Endodermal cell (in vitro differentiated cells): ENCODE results near the gene TCF20. TPM values are rescaled to one million over a fixed set of nuclear protein-coding genes. Genes with fewer than 3 reads are reported as not detected.

ENCODE experiments used
- DNase-seq: peaks from one replicate; pipeline ENCODE4 v3.0.0-alpha.2; 2017
- H3K27ac ChIP-seq: 2 replicates; pipeline ENCODE4 v1.5.1; 2013; ENCODE audit warnings: mild to moderate bottlenecking, low read depth, low read length, moderate library complexity
- H3K27me3 ChIP-seq: 2 replicates; pipeline ENCODE4 v1.6.1; 2013; ENCODE audit warnings: mild to moderate bottlenecking, low read length, moderate library complexity; ENCODE audit not compliant: insufficient read depth, control insufficient read depth, poor library complexity, severe bottlenecking
- H3K36me3 ChIP-seq: 2 replicates; pipeline ENCODE4 v1.7.0; 2013; ENCODE audit warnings: mild to moderate bottlenecking, low read length, moderate library complexity; ENCODE audit not compliant: control insufficient read depth, insufficient read depth
- H3K4me1 ChIP-seq: one replicate; pipeline ENCODE4 v1.7.0; 2013; ENCODE audit warnings: low read length; ENCODE audit not compliant: control insufficient read depth, insufficient read depth
- H3K4me3 ChIP-seq: 2 replicates; pipeline ENCODE4 v1.5.1; 2013; ENCODE audit warnings: mild to moderate bottlenecking, low read length, moderate library complexity
- H3K9ac ChIP-seq: 2 replicates; pipeline ENCODE4 v1.6.1; 2013; ENCODE audit warnings: mild to moderate bottlenecking, low read length, moderate library complexity; ENCODE audit not compliant: poor library complexity, severe bottlenecking; ENCODE audit errors: extremely low read depth
- H3K9me3 ChIP-seq: 2 replicates; pipeline ENCODE4 v1.6.1; 2013; ENCODE audit warnings: mild to moderate bottlenecking, low read length, moderate library complexity; ENCODE audit not compliant: control insufficient read depth
- H3K27ac Mint-ChIP-seq: 2 replicates; pipeline ENCODE4 v1.8.0; 2020; ENCODE audit warnings: mixed read lengths
- H3K27me3 Mint-ChIP-seq: 2 replicates; pipeline ENCODE4 v1.8.0; 2021; ENCODE audit warnings: mild to moderate bottlenecking, mixed read lengths; ENCODE audit not compliant: insufficient read depth
- H3K36me3 Mint-ChIP-seq: 2 replicates; pipeline ENCODE4 v1.8.0; 2020; ENCODE audit warnings: low read depth, mixed read lengths
- H3K4me1 Mint-ChIP-seq: 2 replicates; pipeline ENCODE4 v1.8.0; 2020; ENCODE audit warnings: mixed read lengths
- H3K4me3 Mint-ChIP-seq: 2 replicates; pipeline ENCODE4 v1.8.0; 2020; ENCODE audit warnings: mild to moderate bottlenecking, moderate library complexity, mixed read lengths
- H3K9me3 Mint-ChIP-seq: 2 replicates; pipeline ENCODE4 v1.8.0; 2020; ENCODE audit warnings: mild to moderate bottlenecking, mixed read lengths
- CTCF ChIP-seq: fragments of 200-600 bp; sonication (generic); conservative IDR thresholded peaks from 2 replicates; pipeline ENCODE4 v1.5.0; 2021; ENCODE audit warnings: antibody characterized with exemption, mild to moderate bottlenecking
- WGBS, 2 experiments: methylation state at CpG; one replicate each; pipeline versions ENCODE4 v1.1.5 to v1.1.7; 2013; ENCODE audit warnings: missing lambda C conversion rate in 2 of 2, mixed read lengths in 1 of 2; ENCODE audit not compliant: insufficient coverage in 1 of 2, insufficient read length in 1 of 2; 5-methylcytosine and 5-hydroxymethylcytosine counted together
- total RNA-seq, 2 donors: library from RNA; stranded (reverse); fragmentation: NEBNext Ultra II Directional in 1 of 2; extraction: Animal tissue kit (Norgen Biotek cat#: 25700) in 1 of 2; gene quantifications; 2 replicates in 1 of 2; 3 replicates in 1 of 2; pipeline ENCODE4 v1.2.1, GENCODE V29; 2021

Gene TCF20
- total RNA-seq, 2 donors from 2014 or later, result 113 to 134 TPM

DNA sequence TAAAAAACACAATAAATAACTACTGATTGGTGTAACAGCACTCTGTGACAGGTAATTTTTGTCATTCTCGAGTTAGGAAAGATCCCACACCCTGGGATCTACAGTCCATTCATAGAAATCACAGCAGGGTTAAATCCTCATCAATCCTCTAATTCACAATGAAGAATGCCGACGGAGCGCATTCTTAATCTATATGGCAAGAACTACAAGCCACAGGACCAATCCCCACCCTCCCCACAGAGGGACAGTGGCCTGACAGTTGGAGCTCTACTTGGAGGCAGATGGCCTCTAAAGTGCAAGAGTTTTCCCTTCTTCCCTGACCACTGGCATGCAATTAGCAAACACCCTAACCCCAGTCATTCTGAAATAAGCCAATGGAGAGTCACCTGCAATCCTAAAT is 34.2 kb downstream of the TCF20 start:
- Histone ChIP-seq H3K27ac (no peak overlapping the region), H3K4me3 (no peak overlapping the region), H3K27me3 (no peaks in the 10 kb centered on the region), H3K4me1 (peaks cover 10% of the 10 kb centered on the region), H3K36me3 (peaks cover 34% of the 10 kb centered on the region), H3K9ac (no peak overlapping the region), H3K9me3 (peaks cover 19% of the 10 kb centered on the region)
- Mint-ChIP-seq H3K27me3 (no peaks in the 10 kb centered on the region), H3K9me3 (peaks cover 25% of the 10 kb centered on the region), H3K36me3 (peaks cover 37% of the 10 kb centered on the region), H3K4me3 (no peak overlapping the region), H3K4me1 (peaks cover 23% of the 10 kb centered on the region), H3K27ac (no peak overlapping the region)
- 65 to 92% methylated on average over 4 of the region's 4 CpGs for WGBS, 2 experiments
- no peak for DNase-seq
- no peak for TF ChIP-seq CTCF

- Mint-ChIP-seq H3K36me3 (peaks cover 26% of the 10 kb centered on the region), H3K27ac (no peak overlapping the region), H3K4me1 (peaks cover 34% of the 10 kb centered on the region), H3K9me3 (peaks cover 18% of the 10 kb centered on the region), H3K4me3 (no peak overlapping the region), H3K27me3 (no peaks in the 10 kb centered on the region)
- WGBS, 2 experiments, result 94% methylated on average over 3 of the region's 3 CpGs; no CpG with 5 or more reads in 1 of the 2 experiments
- H3K9ac ChIP-seq, result no peak overlapping the region
- H3K36me3 ChIP-seq, result peaks cover 21% of the 10 kb centered on the region
- no peak for TF ChIP-seq CTCF
- no peak overlapping the region for H3K27ac ChIP-seq
- no peaks in the 10 kb centered on the region for H3K27me3 ChIP-seq
- H3K9me3 ChIP-seq, result peaks cover 19% of the 10 kb centered on the region
- H3K4me3 ChIP-seq, result no peak overlapping the region
- no peak for DNase-seq
- H3K4me1 ChIP-seq, result peaks cover 10% of the 10 kb centered on the region
Observed at GRCh38 chr22:42233879-42234278, 36.6 kb downstream of the TCF20 start.

DNA sequence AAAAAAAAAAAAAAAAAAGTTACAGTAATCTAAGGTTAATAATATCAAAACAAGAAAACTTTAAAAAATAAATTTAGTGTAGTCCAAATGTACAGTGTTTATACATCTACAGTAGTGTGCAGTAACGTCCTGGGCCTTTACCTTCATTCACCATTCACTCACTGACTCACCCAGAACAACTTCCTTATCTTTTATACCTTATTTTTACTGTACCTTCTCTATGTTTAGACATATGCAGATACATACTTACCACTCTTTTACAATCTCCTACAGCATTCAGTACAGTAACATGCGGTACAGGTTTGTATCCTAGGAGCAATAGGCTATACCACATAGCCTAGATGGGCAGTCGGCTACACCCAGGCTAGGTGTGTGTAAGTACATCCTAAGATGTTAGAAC is 38.5 kb downstream of the TCF20 start:
- Histone ChIP-seq H3K27me3 (no peaks in the 10 kb centered on the region), H3K9me3 (peaks cover under 1% of the 10 kb centered on the region), H3K36me3 (peaks cover 4% of the 10 kb centered on the region), H3K27ac (no peak overlapping the region), H3K4me1 (peaks cover 10% of the 10 kb centered on the region), H3K4me3 (no peak overlapping the region), H3K9ac (no peak overlapping the region)
- Mint-ChIP-seq H3K4me3 (no peak overlapping the region), H3K9me3 (no peaks in the 10 kb centered on the region), H3K27me3 (no peaks in the 10 kb centered on the region), H3K36me3 (peaks cover 9% of the 10 kb centered on the region), H3K27ac (no peak overlapping the region), H3K4me1 (peaks cover 41% of the 10 kb centered on the region)
- TF ChIP-seq CTCF, result no peak
- DNase-seq, result no peak
- 94 to 95% methylated on average over 3 of the region's 3 CpGs for WGBS, 2 experiments
